Measurements from ENCODE around the gene TPT1.
"Not testable (repeated sequence)": the region's sequence is repeated elsewhere in the genome, so short reads cannot be mapped to it uniquely, and the experiment has no call there.

DNA sequence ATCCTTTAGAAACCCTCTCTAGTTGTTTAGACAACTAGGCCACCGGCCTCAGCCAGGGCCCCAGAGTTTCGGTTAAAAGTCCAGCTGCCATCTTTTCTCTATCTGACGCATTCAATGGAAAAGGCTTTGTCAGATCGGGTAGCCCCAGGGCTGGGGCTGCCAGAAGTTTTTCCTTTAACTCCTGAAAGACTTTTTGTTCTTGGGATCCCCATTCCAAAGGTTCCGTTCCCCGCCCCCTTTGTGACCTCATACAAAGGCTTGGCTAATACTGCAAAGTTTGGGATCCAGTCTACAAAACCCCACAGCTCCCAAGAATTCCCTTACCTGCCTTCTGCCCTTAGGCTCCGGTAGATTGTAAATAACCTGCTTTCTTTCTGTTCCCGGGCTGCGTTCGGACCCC is 38.5 kb upstream of the TPT1 start:
- not testable (repeated sequence) for TF ChIP-seq POLR2AphosphoS5, POLR2A (IDR thresholded peaks at IDR 0.05)
- TF ChIP-seq, protein P1, sequence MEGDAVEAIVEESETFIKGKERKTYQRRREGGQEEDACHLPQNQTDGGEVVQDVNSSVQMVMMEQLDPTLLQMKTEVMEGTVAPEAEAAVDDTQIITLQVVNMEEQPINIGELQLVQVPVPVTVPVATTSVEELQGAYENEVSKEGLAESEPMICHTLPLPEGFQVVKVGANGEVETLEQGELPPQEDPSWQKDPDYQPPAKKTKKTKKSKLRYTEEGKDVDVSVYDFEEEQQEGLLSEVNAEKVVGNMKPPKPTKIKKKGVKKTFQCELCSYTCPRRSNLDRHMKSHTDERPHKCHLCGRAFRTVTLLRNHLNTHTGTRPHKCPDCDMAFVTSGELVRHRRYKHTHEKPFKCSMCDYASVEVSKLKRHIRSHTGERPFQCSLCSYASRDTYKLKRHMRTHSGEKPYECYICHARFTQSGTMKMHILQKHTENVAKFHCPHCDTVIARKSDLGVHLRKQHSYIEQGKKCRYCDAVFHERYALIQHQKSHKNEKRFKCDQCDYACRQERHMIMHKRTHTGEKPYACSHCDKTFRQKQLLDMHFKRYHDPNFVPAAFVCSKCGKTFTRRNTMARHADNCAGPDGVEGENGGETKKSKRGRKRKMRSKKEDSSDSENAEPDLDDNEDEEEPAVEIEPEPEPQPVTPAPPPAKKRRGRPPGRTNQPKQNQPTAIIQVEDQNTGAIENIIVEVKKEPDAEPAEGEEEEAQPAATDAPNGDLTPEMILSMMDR (IDR thresholded peaks at IDR 0.05 in 8 of 11, conservative IDR thresholded peaks at IDR 0.05 in 3 of 11): not testable (repeated sequence)

Data from spleen (tissue), 7 donors.